ENCODE measurements around the gene CNTN6.

DNA sequence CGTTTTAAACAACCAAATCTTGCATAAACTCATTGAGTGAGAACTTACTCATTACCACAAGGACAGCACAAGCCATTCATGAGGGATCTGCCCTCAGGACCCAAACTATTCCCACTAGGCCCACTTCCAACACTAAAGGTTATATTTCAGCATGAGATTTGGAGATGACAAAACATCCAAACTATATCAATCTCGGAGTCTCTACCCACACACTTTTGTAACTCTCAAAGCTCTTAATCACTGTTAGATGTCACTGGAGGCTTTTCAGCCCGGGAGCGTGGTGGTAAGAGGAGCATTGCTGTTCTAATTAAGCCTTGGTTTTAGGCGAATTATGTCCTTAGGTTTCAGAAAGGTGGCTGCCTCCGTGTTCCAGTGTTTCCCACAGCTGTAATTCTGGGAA lies 86.3 kb downstream of the CNTN6 start:
- TF ChIP-seq POLR2A (IDR thresholded peaks at IDR 0.05; ENCODE audit: low read depth, low read length) (no peak), POLR2AphosphoS5 (IDR thresholded peaks at IDR 0.05; ENCODE audit: low read depth, low read length) (no peak)

All from GM12891 (cell line).